ENCODE data around the gene SUPT4H1.
"Not testable (repeated sequence)": the region's sequence is repeated elsewhere in the genome, so short reads cannot be mapped to it uniquely, and the experiment has no call there.

Gene SUPT4H1

DNA sequence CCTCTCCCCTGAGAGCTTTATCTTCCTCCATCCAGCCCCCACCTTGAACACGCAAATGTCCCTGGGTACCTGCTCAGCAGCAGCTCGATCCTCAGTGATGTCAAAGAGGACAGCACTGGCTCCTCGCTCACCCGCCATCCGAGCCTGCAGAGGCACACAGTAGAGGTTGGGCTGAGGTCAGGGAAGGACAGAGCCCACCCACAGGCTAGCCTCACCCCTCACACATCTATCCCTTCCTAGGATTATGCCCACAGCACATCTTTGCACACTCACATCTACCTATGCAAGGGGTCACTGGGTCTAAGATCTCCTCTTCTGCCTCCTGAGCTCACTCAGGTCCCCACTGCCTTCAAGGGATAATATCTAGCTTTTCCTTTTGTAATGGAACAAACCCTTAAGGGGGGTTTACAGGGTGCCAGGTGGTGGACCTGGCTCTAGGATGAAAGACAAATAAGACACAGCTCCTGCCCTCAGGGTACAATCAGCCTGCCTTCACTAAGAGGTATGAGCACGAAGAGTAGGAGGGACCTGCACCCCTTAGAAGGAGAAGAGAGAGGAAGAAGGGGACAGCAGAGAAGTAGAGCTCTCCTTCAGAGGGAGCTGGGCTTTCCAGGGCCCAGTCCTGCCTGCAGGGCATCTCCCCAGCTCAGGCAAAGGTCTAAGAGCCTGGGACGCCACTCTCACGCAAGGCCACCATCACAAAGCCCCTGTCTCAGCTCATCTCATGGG is 11.6 kb upstream of the SUPT4H1 start:
- DNase-seq (ENCODE audit: low spot score), result no peak

DNA sequence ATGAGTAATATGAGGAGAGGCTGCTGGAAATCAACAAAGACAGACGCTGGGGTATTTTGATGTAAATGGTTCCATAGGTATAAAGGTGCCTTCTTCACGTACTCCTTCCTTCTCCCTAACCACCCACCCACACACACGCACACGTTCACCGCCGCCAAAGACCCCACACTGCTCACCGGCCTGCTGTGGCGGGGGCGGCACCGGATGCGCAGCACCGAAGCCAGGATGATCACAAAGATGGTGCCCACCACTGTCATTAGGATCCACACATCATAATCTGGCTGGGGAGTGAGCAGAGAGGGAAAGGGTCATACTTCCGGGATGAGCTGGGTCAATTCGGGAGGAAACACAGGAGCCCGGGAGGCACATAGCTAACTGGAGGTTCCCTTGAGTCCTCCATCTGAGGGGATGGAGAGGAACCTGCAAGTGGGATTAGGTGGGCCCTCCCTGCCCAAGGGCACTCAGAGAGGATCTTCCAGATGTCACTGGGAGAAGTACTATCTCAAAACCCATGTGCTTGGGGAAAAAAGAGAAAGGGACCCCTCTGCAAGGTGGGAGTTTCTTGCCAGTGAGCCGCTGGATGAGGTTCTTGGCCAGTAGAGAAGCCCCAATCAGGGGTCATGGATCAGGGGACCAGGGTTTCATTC is 10.5 kb upstream of the SUPT4H1 start:
- DNase-seq (ENCODE audit: low spot score), result no peak

DNA sequence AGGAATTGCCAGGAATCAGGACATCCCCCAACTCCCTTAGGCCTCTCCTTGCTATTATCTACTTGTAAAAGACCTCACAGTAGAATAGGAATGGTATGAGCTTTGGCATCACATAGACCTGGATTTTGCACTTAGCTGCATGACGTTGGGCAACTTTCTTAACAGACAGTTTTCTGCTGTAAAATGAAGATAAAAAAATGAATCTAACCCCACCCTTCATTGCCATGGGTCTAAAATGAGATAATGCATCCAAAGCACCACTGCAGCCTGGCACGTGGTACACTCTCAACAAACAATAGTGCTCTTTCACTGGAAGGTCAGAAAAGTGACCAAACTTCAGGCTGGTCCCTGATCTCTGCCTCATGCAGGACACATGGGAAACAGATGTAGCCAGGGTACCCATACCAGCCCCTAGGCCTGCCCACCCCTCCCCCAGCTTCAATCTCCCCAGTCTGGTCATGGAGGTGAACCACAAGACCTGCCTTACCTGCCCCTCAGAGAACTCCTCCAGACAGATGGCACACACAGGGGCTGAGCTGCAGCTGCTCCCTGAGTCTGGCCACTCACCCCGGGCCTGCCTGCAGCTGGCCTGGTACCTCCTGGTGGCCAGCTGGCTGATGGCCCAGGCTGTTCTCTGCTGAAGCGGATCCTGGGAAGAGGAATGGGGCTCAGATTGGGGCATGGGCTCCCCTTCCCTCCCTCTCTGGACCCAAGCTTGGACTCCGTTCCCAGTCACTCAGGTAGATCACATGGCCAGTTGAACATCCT is 8.5 kb upstream of the SUPT4H1 start:
- DNase-seq (ENCODE audit: low spot score), result no peak

DNA sequence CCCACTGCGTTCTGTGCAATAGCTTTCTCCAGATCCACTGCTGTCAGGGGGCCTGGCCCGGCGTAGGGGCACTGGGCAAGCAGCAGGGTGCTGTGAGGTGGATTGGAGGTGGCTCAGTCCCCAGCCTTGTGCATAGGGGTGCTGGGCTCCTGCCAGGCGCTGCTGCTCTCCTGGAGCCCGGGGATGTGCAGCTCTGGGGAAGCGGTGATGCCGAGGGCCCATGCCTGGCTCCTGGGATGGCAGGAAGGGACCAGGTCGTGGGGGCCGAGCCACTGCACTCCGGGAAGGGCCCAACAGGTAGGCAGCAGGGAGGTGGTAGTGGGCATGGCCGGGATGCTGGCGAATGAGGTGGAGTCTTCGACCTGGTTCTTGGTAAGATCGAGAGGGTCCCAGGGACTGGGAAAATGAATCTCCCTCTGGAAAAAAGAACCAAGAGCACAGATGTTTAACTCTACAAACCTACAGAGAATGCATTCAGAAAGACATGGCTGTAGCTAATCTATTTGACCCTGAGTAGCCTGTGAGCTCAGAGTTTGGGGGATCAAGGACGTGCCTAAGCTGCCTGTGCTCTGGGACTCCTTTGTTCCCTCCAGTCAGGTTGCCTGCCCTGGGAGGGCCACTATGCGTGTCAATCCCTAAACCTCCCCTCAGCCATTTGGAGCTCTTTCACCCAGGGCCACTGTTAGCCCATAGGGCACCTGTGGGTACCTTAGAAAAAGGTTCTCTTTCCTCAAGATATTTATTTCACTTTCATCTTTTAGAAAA is 6.6 kb upstream of the SUPT4H1 start:
- no peak for DNase-seq (ENCODE audit: low spot score)

DNA sequence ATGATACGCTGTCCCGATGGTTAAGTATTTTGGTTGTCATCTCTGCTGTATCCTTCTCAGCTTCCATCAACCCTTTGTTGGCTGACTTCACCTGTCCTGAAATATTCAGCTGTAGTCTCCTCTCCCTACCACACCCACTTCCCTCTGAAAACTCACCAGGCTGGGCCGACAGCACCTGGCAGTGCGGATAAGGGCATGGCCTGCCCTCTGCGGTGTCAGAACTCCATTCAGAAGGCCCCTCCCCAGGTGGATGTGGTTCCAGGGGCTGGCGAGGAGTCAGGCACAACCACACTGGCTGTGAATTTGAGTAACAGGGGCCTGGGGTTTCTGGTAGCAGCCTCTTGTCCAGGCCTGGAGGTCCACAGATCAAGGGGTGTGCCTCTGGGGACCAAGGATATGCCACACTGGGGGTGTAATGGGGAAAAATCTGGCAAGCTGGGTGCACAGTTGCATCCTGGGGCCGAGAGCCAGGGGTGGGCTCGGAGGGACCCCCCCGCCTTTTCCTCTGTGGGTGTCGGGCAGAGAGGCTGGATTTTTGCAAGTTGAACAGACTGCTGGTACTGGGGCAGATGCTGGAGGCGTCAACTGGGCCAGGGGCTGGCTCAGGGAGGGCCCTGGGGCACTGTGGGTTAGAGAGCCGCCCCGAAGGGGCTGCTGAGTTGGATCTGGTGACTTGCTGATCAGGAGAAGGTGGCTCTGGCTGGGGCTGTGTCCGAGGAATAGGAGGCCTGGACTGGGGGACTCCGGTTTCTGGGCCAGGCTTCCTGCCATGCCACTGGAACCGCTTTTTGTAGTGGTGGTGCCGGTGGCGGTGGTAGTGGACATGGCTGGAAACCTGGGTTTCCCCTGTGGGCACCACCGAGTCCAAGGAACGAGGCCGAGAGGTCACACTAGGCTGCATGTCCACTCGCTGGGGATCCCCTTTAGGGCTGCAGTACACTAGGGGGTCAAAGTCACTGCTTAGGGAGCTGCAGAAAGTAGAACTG is 5.6 kb upstream of the SUPT4H1 start:
- no peak for DNase-seq (ENCODE audit: low spot score)

DNA sequence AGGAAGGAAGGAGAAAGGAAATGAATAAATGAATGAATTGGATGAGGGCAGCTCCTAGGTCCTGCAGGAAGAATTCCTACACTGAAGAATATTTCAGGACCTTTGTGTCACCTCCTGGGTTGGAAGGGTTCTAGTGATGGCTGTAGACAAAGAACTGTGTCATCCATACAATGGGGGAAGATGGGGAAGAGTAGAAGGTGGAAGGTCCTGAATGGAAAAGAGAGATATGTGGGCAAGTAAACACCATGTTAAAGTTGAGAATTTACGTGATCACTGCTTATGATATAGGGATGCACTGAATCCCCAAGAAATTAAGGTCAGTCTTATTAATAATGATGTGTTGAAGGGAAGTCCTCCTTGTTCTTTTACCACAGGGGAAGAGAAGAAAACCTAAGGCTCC is 4.2 kb upstream of the SUPT4H1 start:
- no peak for DNase-seq (ENCODE audit: low spot score)

DNA sequence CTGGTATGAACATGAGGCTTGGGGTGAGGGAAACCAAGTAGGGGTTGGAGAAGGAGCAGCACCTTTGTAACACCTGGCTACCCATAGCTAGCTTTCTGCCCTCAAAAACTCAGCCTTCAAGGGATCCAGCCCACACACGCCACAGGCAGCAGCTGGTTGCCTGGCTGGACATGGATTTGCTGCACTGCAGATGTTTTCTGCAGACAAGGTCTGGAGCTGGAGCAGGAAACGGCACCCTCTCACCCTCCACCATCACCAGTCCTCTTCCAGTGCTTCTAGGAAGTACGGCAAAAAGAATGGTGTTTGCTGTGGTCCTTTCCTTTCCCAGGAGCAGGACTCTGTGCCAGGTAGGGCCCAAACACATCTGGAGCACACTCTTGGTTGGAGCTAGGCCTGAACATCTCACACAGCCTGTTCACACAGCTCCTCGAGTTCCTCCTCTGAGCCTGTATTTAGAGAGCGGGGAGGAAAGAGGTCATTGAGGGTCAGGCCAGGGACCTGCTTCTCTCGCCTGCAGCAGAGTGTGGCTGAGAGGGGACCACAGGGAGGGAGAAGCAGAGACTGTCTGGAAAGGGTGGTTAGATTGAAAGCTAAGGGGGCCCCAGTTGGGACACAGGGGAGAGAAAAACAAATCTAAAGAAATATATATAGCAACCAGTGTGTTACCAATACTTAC is 2.7 kb upstream of the SUPT4H1 start:
- no peak for DNase-seq (ENCODE audit: low spot score)

DNA sequence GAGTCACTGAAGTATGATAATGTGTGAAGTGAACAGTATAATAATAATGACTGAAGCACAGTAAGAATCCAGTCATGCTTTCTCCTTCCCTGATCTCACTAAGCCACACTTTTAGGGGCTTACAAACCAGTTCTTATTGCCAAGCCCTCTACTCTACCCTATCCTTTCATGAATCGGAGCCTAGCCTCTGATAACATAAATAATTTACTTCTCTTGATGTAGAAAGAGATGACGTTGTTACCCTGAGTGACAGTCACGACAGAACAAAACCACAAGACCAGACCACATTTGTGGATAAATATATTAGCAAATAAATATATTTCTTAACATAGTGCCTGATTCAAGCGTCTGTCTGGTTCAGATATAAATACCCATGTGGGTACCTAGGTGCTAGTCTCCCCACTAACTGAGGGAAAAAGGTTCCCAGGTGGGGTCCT is 1.4 kb upstream of the SUPT4H1 start:
- no peak for DNase-seq (ENCODE audit: low spot score)

DNA sequence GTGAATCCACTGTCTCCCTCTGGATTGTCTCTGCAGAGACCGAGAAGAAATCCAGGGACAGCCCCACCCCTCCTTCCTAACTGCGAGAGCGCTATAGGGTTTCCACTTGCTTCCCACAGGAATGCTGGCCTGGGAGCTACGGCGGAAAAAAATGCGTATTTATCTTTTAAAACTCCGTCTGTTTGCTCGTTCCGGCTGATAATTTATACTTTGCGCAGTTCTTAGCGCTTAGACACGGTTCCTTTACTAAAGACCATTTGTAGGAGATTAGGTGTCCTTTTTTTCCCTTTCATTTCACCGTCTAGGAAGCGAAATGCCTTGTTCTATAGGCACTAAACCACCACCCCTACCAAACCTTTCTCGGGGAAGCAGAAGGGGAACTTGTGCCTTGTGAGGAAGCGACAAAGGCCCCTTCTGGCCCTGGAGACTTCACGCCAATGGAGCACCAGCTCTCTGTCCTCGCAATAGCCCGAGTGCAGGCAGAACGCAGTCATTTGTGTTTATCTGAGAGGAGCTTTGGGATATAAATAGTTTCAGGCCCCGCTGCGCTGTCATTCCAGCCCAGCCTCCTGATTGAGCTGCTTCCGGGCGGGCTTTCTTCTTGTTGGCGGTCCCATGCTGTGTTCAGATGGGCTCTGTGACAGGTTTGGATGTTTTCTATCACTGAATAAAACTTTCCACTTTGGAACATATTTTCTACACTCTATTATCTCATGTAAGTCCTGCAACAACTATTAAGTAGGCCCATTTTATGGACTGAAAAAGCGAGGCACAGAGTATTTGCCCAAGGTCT is 791 bp upstream of the SUPT4H1 start:
- DNase-seq (ENCODE audit: low spot score), result no peak

DNA sequence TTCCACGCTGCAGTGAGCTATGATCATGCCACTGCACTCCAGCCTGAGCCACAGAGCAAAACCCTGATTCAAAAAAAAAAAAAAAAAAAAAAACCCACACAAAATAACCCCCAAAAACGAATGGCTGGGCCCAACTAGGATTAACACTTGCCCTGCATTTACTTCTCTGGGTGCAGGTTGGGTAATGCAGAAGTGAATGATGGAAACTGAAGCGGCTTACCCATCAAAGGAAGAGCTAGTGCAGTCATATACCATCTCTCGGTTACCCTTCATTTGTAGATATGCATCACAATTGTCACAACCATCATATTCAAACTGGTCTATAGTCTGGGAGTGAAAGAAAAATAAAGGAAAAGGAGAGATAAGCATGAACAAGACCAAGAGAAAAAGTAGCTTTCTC is 819 bp downstream of the SUPT4H1 start:
- DNase-seq (ENCODE audit: low spot score), result no peak

DNA sequence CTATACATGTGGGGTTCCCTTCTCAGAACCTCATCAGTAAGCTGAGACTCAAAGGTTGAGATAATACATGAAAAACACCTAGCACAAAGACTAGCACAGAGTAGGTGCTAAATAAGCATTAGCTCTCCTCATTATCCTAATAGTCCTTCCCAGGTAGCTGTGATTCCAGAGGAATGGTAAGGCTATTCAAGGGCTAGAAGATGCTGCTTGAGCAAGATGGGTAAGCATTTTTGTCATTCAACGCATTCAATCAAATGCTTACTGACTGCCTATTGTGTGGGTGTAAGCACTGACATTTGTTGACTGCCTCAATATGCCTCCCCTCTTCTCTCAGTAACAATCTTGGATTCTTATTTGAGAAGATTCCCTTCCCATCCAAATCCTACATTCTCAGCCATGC is 4.0 kb downstream of the SUPT4H1 start:
- no peak for DNase-seq (ENCODE audit: low spot score)

DNA sequence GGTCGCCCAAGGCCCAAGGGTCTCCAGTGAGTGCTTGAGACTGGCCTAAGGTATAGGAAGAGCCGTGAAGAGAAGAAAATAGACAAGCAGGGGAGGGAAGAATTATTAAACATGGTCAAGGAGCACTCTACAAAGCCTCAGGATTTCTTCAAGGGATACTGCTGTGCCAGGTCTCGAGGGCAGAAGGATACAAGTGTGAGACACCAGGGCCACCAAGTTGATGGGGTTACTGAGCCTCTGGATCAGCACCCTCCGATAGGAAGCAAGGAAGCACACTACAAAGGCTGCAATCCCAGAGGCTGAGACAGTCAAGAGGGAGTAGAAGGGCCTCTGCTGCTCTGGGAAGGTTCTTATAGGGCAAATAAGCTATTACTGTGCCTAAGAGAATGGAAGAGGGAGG is 6.5 kb downstream of the SUPT4H1 start:
- DNase-seq (ENCODE audit: low spot score), result no peak

DNA sequence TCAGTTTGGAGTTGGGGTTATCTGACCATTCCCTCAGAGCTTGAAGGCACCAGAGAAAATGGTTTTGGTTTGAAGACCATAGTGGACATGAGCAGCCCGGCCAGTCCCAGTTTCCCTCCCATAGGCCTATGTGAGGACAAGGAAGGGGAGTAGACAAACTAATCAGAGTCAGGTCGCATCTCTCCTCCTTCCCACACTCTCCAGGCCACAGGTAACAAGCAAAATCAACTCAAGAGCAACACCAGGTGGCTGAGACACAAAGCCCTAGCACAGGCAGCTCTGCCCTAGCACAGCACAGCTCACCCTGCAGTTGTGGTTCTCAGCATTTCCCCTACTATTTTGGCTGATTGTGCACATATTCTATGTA is 7.2 kb downstream of the SUPT4H1 start:
- no peak for DNase-seq (ENCODE audit: low spot score)

DNA sequence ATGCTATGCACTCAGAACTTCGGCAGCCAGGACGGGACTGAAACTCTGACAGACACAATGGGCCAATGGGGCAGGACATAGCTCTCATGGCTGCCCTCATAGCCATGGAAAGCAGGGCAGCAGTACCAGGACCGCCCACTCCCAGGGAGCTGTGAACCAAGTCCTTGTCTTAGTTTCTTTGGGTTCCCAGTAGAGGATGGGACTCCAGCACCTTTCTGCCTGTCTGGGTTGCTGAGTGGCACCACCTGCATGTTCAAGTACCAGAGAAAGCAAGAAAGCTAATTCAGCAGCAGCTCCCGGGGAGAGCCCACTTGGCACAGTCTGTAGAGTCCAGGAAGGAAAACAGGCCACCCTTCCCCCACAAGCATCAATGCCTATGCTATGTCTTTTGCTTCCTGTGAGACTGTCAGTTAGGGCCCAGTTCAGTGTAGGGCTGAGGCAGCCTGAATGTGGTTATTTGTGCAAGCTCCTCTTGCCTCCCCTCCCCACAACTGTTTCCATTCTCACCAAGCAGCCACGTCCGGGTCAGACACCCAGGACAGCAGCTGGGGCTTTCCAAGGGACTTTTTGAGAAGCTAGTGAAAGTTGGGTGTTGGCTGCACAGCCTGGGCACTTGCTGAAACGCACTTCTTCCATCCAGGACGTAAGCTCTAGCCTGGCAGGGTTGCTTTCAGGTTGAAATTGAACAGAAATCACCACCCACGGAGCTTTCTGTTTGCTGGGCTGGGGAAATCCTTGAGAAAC is 7.8 kb downstream of the SUPT4H1 start:
- DNase-seq (ENCODE audit: low spot score), result no peak

DNA sequence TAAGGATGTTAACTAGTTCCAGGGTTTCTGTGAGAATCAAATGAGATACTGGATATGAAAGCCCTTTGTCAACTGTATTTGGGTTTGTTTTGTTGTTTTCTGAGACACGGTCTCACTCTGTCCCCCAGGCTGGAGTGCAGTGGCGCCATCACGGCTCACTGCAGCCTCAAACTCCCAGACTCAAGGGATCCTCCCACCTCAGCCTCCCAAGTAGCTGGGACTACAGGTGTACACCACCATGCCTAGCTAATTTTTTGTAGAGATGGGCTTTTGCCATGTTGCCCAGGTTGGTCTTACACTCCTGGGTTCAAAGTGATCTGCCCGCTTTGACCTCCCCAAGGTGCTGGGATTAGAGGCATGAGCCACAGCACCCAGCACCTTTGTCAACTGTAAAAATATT is 8.9 kb downstream of the SUPT4H1 start:
- DNase-seq (ENCODE audit: low spot score), result no peak

DNA sequence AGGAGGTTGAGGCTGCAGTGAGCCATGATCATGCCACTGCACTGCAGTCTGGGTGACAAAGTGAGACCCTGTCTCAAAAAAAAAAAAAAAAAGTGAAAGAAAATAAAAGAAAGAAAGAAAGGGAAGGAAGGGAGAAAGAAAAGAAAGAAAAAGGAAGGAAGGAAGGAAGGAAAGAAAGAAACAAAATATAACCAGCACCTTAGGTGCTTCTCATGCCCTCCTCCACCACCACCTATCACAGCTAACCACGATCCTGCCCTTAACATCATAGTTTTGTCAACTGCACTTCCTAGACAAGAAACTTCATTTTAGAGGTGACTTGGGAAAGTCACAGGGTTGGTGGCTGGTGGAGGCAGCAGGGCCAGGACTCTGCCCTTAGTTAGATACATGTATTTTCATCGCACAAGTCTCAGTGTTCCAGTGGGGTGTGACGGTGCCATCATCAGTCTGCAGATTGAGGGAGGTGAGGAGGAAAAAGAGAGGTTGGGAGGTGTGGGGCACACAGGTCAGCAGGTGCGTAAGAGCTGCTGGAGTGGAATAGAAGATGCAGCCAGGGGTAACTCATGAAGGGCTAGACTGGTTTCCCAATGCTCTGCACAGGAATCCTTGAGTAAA is 10.0 kb downstream of the SUPT4H1 start:
- DNase-seq (ENCODE audit: low spot score), result no peak

DNA sequence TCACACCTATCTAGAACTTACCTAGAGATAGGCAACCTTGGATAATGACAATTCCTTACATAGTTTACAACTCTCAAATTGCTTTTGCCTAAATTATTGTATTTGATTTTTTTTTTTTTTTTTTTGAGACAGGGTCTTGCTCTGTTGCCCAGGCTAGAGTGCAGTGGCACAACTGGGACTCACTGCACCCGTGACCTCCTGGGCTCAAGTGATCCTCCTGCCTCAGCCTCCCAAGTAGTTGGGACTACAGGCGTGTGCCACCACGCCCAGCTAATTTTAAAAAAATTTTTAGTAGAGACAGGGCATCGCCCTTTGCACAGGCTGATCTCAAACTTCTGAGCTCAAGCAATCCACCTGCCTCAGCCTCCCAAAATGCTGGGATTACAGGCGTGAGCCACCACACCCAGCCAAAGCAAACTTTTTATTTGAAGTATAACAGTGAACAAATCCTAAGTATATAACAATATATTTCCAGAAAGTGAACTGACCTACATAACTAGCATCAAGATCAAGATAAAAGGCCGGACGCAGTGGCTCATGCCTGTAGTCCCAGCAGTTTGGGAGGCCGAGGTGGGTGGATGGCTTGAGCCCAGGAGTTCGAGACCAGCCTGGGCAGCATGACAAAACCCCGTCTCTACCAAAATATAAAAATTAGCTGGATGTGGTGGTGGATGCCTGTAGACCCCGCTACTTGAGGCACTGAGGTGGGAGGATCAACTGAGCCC is 10.7 kb downstream of the SUPT4H1 start:
- not testable (repeated sequence) for DNase-seq (ENCODE audit: low spot score)

DNA sequence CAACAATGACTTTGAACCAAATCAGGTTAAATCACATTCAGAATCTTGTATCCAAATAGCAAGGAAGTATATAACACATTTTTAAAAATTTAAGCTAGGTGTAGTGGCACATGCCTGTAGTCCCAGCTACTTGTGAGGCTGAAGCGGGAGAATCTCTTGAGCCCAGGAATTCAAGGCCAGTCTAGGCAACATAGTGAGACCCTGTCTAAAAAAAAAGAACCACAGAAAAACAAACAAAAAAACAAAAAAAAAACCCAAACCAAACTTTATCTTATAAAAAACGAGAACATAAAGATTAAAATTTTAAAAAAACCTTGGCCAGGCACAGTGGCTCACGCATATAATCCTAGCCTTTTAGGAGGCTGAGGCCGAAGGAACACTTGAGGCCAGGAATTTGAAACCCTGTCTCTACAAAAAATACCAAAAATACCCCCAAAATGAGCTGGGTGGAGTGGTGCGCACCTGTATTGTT is 11.6 kb downstream of the SUPT4H1 start:
- DNase-seq (ENCODE audit: low spot score), result no peak

Data from left forelimb (tissue), 1 donor.